ENCODE measurements around the gene SKAP1. TPM values are rescaled to one million over a fixed set of nuclear protein-coding genes. Genes with fewer than 3 reads are reported as not detected.
"Not testable (repeated sequence)": the region's sequence is repeated elsewhere in the genome, so short reads cannot be mapped to it uniquely, and the experiment has no call there.

Gene SKAP1
- total RNA-seq, 1 donor from 2014 or later = 1.0 TPM

DNA sequence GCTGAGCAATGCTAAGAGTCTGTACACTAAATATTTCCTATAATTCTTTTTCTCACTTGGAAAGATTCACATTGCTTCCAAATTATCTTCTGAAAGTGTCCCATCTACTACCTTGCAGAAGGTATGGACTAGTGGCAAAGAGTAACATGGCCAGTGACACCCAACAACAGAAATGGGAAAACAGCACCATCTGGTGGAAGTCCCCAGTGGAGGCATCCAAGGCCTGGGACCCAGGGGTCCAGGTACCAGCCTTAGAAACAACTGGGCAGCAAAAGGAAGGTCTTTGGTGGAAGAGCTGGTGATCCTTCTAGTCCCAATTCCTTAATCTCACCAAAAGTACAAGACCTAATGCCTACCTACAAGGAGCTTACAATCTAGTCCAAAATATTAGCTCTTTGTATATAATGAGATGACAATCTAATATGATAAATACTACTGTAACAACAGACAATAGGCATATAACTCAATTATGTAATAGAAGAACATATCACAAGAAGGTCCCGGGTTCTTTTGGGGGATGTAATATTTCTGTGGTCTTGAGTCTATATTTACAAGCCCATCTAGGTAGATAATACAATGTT, 55.3 kb downstream of the SKAP1 start:
- Histone ChIP-seq H3K9ac (ENCODE audit: low read depth in 1 of 3, low read length in 3 of 3) (no peak overlapping the region), H3K4me3 (ENCODE audit: low read length in 3 of 3) (no peak overlapping the region), H3K27me3 (ENCODE audit: control insufficient read depth in 3 of 3, insufficient read depth in 3 of 3, low read length in 3 of 3) (peaks cover 23 to 38% (median 30%) of the 10 kb centered on the region in 3 donors), H3K4me1 (ENCODE audit: control insufficient read depth in 3 of 3, insufficient read depth in 3 of 3, low read length in 3 of 3) (no peaks in the 10 kb centered on the region), H3K27ac (ENCODE audit: low read depth, low read length) (no peak overlapping the region), H3K36me3 (ENCODE audit: control insufficient read depth in 3 of 3, insufficient read depth in 3 of 3, low read length in 3 of 3) (no peaks in the 10 kb centered on the region), H3K9me3 (ENCODE audit: control insufficient read depth in 3 of 3, low read length in 3 of 3) (no peaks in the 10 kb centered on the region)

DNA sequence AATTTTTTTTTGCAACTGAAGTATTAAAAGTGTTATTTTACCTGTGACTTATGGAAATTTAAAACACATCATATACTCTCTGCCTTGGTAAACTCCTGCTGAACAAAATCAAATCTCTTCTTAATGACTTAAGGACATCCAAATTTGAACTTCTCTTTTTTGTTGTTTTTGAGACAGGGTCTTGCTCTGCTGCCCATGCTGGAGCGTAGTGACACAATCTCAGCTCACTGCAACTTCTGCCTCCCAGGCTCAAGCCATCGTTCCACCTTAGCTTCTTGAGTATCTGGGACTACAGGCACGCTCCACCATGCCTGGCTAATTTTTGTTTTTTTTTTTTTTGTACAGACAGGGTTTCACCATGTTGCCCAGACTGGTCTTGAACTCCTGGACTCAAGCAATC, 56.1 kb downstream of the SKAP1 start:
- H3K4me3 ChIP-seq (ENCODE audit: low read length in 3 of 3) = no peak overlapping the region
- no peaks in the 10 kb centered on the region for H3K4me1 ChIP-seq (ENCODE audit: control insufficient read depth in 3 of 3, insufficient read depth in 3 of 3, low read length in 3 of 3)
- H3K9ac ChIP-seq (ENCODE audit: low read depth in 1 of 3, low read length in 3 of 3) = no peak overlapping the region
- H3K27ac ChIP-seq (ENCODE audit: low read depth, low read length) = no peak overlapping the region
- H3K27me3 ChIP-seq (ENCODE audit: control insufficient read depth in 3 of 3, insufficient read depth in 3 of 3, low read length in 3 of 3) = peaks cover 23 to 41% (median 32%) of the 10 kb centered on the region in 3 donors
- no peaks in the 10 kb centered on the region for H3K9me3 ChIP-seq (ENCODE audit: control insufficient read depth in 3 of 3, low read length in 3 of 3)
- H3K36me3 ChIP-seq (ENCODE audit: control insufficient read depth in 3 of 3, insufficient read depth in 3 of 3, low read length in 3 of 3) = no peaks in the 10 kb centered on the region

- Histone ChIP-seq H3K4me3 (ENCODE audit: low read length in 3 of 3) (no peak overlapping the region), H3K9me3 (ENCODE audit: control insufficient read depth in 3 of 3, low read length in 3 of 3) (no peaks in the 10 kb centered on the region), H3K36me3 (ENCODE audit: control insufficient read depth in 3 of 3, insufficient read depth in 3 of 3, low read length in 3 of 3) (no peaks in the 10 kb centered on the region), H3K27ac (ENCODE audit: low read depth, low read length) (no peak overlapping the region), H3K27me3 (ENCODE audit: control insufficient read depth in 3 of 3, insufficient read depth in 3 of 3, low read length in 3 of 3) (peaks cover 18 to 37% (median 26%) of the 10 kb centered on the region in 3 donors), H3K9ac (ENCODE audit: low read depth in 1 of 3, low read length in 3 of 3) (no peak overlapping the region), H3K4me1 (ENCODE audit: control insufficient read depth in 3 of 3, insufficient read depth in 3 of 3, low read length in 3 of 3) (no peaks in the 10 kb centered on the region)
Observed at GRCh38 chr17:48373130-48373830, 56.7 kb downstream of the SKAP1 start.

DNA sequence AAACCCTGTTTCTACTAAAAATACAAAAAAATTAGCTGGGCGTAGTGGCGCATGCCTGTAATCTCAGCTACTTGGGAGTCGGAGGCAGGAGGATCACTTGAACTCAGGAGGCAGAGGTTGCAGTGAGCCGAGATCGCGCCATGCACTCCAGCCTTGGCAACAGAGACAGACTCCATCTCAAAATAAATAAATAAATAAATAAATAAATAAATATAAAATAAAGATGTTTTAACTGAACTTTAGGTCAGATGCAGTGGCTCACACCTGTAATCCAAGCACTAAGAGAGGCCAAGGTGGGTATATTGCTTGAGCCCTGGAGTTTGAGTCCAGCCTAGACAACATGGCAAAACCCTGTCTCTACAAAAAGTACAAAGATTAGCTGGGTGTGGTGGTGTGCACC, 61.0 kb downstream of the SKAP1 start:
- H3K9me3 ChIP-seq (ENCODE audit: control insufficient read depth in 3 of 3, low read length in 3 of 3); H3K9ac ChIP-seq (ENCODE audit: low read depth in 1 of 3, low read length in 3 of 3); H3K4me3 ChIP-seq (ENCODE audit: low read length in 3 of 3); H3K36me3 ChIP-seq (ENCODE audit: control insufficient read depth in 3 of 3, insufficient read depth in 3 of 3, low read length in 3 of 3); H3K27ac ChIP-seq (ENCODE audit: low read depth, low read length); H3K4me1 ChIP-seq (ENCODE audit: control insufficient read depth in 3 of 3, insufficient read depth in 3 of 3, low read length in 3 of 3): not testable (repeated sequence)
- peaks cover 6 to 36% (median 24%) of the 10 kb centered on the region in 3 donors for H3K27me3 ChIP-seq (ENCODE audit: control insufficient read depth in 3 of 3, insufficient read depth in 3 of 3, low read length in 3 of 3)

GRCh38 chr17:48368352-48368908, 61.6 kb downstream of the SKAP1 start:
- Histone ChIP-seq H3K27me3 (ENCODE audit: control insufficient read depth in 3 of 3, insufficient read depth in 3 of 3, low read length in 3 of 3) (peaks cover 6 to 35% (median 24%) of the 10 kb centered on the region in 3 donors), H3K36me3 (ENCODE audit: control insufficient read depth in 3 of 3, insufficient read depth in 3 of 3, low read length in 3 of 3) (no peaks in the 10 kb centered on the region), H3K27ac (ENCODE audit: low read depth, low read length) (no peak overlapping the region), H3K9ac (ENCODE audit: low read depth in 1 of 3, low read length in 3 of 3) (no peak overlapping the region), H3K9me3 (ENCODE audit: control insufficient read depth in 3 of 3, low read length in 3 of 3) (no peaks in the 10 kb centered on the region), H3K4me3 (ENCODE audit: low read length in 3 of 3) (no peak overlapping the region), H3K4me1 (ENCODE audit: control insufficient read depth in 3 of 3, insufficient read depth in 3 of 3, low read length in 3 of 3) (no peaks in the 10 kb centered on the region)

- H3K4me3 ChIP-seq (ENCODE audit: low read length in 3 of 3) = no peak overlapping the region
- H3K9ac ChIP-seq (ENCODE audit: low read depth in 1 of 3, low read length in 3 of 3) = no peak overlapping the region
- no peaks in the 10 kb centered on the region for H3K4me1 ChIP-seq (ENCODE audit: control insufficient read depth in 3 of 3, insufficient read depth in 3 of 3, low read length in 3 of 3)
- H3K27me3 ChIP-seq (ENCODE audit: control insufficient read depth in 3 of 3, insufficient read depth in 3 of 3, low read length in 3 of 3) = peaks cover 6 to 36% (median 17%) of the 10 kb centered on the region in 3 donors
- H3K9me3 ChIP-seq (ENCODE audit: control insufficient read depth in 3 of 3, low read length in 3 of 3) = no peaks in the 10 kb centered on the region
- no peaks in the 10 kb centered on the region for H3K36me3 ChIP-seq (ENCODE audit: control insufficient read depth in 3 of 3, insufficient read depth in 3 of 3, low read length in 3 of 3)
- H3K27ac ChIP-seq (ENCODE audit: low read depth, low read length) = no peak overlapping the region
Observed at GRCh38 chr17:48363161-48363560, 66.9 kb downstream of the SKAP1 start.

DNA sequence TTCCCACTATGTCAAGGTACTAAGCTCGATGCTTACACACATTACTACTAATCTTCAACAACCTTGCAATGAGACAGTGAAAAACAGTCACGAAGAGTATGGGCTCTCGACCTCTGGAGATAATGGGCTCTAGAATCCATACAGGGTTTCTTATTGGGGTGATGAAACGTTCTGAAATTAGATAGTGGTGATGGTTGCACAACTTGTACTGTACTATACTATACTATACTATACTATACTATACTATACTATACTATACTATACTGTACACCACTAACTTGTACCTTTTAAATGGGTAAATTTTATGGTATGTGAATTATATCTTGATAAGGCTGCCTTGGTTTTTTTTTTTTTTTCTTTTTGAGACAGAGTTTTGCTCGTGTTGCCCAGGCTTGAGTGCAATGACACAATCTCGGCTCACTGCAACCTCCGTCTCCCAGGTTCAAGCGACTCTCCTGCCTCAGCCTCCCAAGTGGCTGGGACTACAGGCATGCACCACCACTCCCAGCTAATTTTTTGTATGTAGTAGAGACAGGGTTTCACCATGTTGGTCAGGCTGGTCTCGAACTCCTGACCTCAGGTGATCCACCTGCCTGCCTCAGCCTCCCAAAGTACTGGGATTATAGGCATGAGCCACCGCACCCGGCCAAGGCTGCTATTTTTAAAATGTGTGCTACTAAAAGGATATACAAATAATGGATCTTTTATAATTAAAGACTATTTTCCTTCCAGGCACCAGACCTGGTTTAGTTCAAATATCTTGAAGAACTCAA, 69.0 kb downstream of the SKAP1 start:
- H3K36me3 ChIP-seq (ENCODE audit: control insufficient read depth in 3 of 3, insufficient read depth in 3 of 3, low read length in 3 of 3); H3K9me3 ChIP-seq (ENCODE audit: control insufficient read depth in 3 of 3, low read length in 3 of 3); H3K4me1 ChIP-seq (ENCODE audit: control insufficient read depth in 3 of 3, insufficient read depth in 3 of 3, low read length in 3 of 3); H3K4me3 ChIP-seq (ENCODE audit: low read length in 3 of 3); H3K27ac ChIP-seq (ENCODE audit: low read depth, low read length); H3K9ac ChIP-seq (ENCODE audit: low read depth in 1 of 3, low read length in 3 of 3): not testable (repeated sequence)
- H3K27me3 ChIP-seq (ENCODE audit: control insufficient read depth in 3 of 3, insufficient read depth in 3 of 3, low read length in 3 of 3) = peaks cover under 1 to 25% (median 7%) of the 10 kb centered on the region in 3 donors

- Histone ChIP-seq H3K27me3 (ENCODE audit: control insufficient read depth in 3 of 3, insufficient read depth in 3 of 3, low read length in 3 of 3) (peaks cover 0 to 17% (median 4%) of the 10 kb centered on the region in 3 donors), H3K36me3 (ENCODE audit: control insufficient read depth in 3 of 3, insufficient read depth in 3 of 3, low read length in 3 of 3) (no peaks in the 10 kb centered on the region), H3K4me1 (ENCODE audit: control insufficient read depth in 3 of 3, insufficient read depth in 3 of 3, low read length in 3 of 3) (no peaks in the 10 kb centered on the region), H3K9ac (ENCODE audit: low read depth in 1 of 3, low read length in 3 of 3) (no peak overlapping the region), H3K27ac (ENCODE audit: low read depth, low read length) (no peak overlapping the region), H3K9me3 (ENCODE audit: control insufficient read depth in 3 of 3, low read length in 3 of 3) (no peaks in the 10 kb centered on the region), H3K4me3 (ENCODE audit: low read length in 3 of 3) (no peak overlapping the region)
Observed at GRCh38 chr17:48357779-48358602, 72.0 kb downstream of the SKAP1 start.

DNA sequence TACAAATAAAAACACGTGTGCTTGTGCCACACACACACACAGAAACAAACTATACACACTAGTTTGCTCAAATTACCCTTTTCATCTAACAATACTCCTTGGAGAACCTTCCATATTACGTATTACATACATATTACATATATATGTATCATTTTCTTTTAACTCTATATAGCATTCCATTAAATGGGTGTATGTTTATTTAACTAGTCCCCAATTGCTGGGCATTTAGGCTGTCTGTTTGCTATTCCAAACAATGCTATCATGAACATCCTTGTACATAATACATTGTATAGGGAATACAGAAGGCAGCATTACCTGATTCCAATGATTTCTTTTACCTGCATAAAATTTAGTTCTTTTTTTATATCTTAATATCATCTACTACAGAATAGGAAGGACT, 73.1 kb downstream of the SKAP1 start:
- Histone ChIP-seq H3K9ac (ENCODE audit: low read depth in 1 of 3, low read length in 3 of 3) (no peak overlapping the region), H3K36me3 (ENCODE audit: control insufficient read depth in 3 of 3, insufficient read depth in 3 of 3, low read length in 3 of 3) (no peaks in the 10 kb centered on the region), H3K27ac (ENCODE audit: low read depth, low read length) (no peak overlapping the region), H3K9me3 (ENCODE audit: control insufficient read depth in 3 of 3, low read length in 3 of 3) (no peaks in the 10 kb centered on the region), H3K4me1 (ENCODE audit: control insufficient read depth in 3 of 3, insufficient read depth in 3 of 3, low read length in 3 of 3) (no peaks in the 10 kb centered on the region), H3K27me3 (ENCODE audit: control insufficient read depth in 3 of 3, insufficient read depth in 3 of 3, low read length in 3 of 3) (peaks cover 0 to 15% (median 0%) of the 10 kb centered on the region in 3 donors), H3K4me3 (ENCODE audit: low read length in 3 of 3) (no peak overlapping the region)
